OCI-LY1 (cell line): ENCODE data around the gene IL13.
"Not testable (repeated sequence)": the region's sequence is repeated elsewhere in the genome, so short reads cannot be mapped to it uniquely, and the experiment has no call there.

Experiments
- H2AFZ ChIP-seq: fragments of 200-600 bp; sonication (generic), shearing (Covaris generic); 2 replicates; pipeline ENCODE4 v1.6.0; 2014; ENCODE audit warnings: antibody characterized with exemption, mild to moderate bottlenecking, low read length
- H3F3A ChIP-seq: fragments of 200-600 bp; sonication (generic), shearing (Covaris generic); 2 replicates; pipeline ENCODE4 v1.6.0; 2014; ENCODE audit warnings: mild to moderate bottlenecking, antibody characterized with exemption, low read length, moderate library complexity; ENCODE audit not compliant: insufficient read depth
- H3K27ac ChIP-seq: fragments of 200-600 bp; sonication (generic); 2 replicates; pipeline ENCODE4 v1.5.1; 2014; ENCODE audit warnings: low read length, mixed run types, mild to moderate bottlenecking, low read depth; ENCODE audit not compliant: poor library complexity, severe bottlenecking
- H3K27me3 ChIP-seq: fragments of 200-600 bp; sonication (generic); 2 replicates; pipeline ENCODE4 v1.6.0; 2014; ENCODE audit warnings: antibody characterized with exemption, mild to moderate bottlenecking, low read length, moderate library complexity; ENCODE audit not compliant: insufficient read depth
- H3K36me3 ChIP-seq: fragments of 200-600 bp; sonication (generic); 2 replicates; pipeline ENCODE4 v1.6.1; 2014; ENCODE audit warnings: mild to moderate bottlenecking, antibody characterized with exemption, low read length, moderate library complexity, mixed read lengths; ENCODE audit not compliant: insufficient read depth
- H3K4me1 ChIP-seq: fragments of 200-600 bp; sonication (generic); 2 replicates; pipeline ENCODE4 v1.5.1; 2014; ENCODE audit warnings: mild to moderate bottlenecking, low read length, moderate library complexity; ENCODE audit not compliant: insufficient read depth, severe bottlenecking
- H3K4me2 ChIP-seq: fragments of 200-600 bp; sonication (generic), shearing (Covaris generic); 2 replicates; pipeline ENCODE4 v1.6.1; 2014; ENCODE audit warnings: low read length
- H3K4me3 ChIP-seq: fragments of 200-600 bp; sonication (generic); 2 replicates; pipeline ENCODE4 v1.5.1; 2014; ENCODE audit warnings: low read length, low read depth, mild to moderate bottlenecking, mixed read lengths; ENCODE audit not compliant: poor library complexity, severe bottlenecking
- H3K79me2 ChIP-seq: fragments of 200-600 bp; shearing (Covaris generic); 2 replicates; pipeline ENCODE4 v1.6.1; 2016; ENCODE audit warnings: mixed run types, low read length, mixed read lengths; ENCODE audit not compliant: insufficient read depth
- H3K9ac ChIP-seq: fragments of 200-600 bp; sonication (generic), shearing (Covaris generic); 2 replicates; pipeline ENCODE4 v1.6.1; 2014; ENCODE audit warnings: mild to moderate bottlenecking, low read length, mixed read lengths
- H3K9me2 ChIP-seq: fragments of 200-600 bp; sonication (generic), shearing (Covaris generic); 2 replicates; pipeline ENCODE4 v1.6.1; 2014; ENCODE audit warnings: low read depth, mild to moderate bottlenecking, low read length, mixed read lengths
- H3K9me3 ChIP-seq: fragments of 200-600 bp; shearing (Covaris generic); 2 replicates; pipeline ENCODE4 v1.6.1; 2014; ENCODE audit warnings: low read length, mixed read lengths
- H4K20me1 ChIP-seq: fragments of 200-600 bp; sonication (generic), shearing (Covaris generic); 2 replicates; pipeline ENCODE4 v1.6.0; 2016; ENCODE audit warnings: mild to moderate bottlenecking, low read length; ENCODE audit not compliant: insufficient read depth
- CTCF ChIP-seq: fragments of 200-600 bp; sonication (generic), shearing (Covaris generic); IDR thresholded peaks from 2 replicates; pipeline ENCODE4 v1.5.1; 2017; ENCODE audit warnings: mild to moderate bottlenecking, antibody characterized with exemption, low read length, moderate library complexity, mixed read lengths
- EZH2 ChIP-seq: fragments of 200-600 bp; sonication (generic), shearing (Covaris generic); IDR thresholded peaks from 2 replicates; pipeline ENCODE4 v1.8.0; 2017; ENCODE audit warnings: borderline replicate concordance, mixed run types, mild to moderate bottlenecking, antibody characterized with exemption, low read length, moderate library complexity, mixed read lengths

Gene IL13

GRCh38 chr5:132689513-132689912, 31.5 kb downstream of the IL13 start:
- Histone ChIP-seq H3K79me2 (no peaks in the 10 kb centered on the region), H3K27ac (no peak overlapping the region), H3K4me2 (no peak overlapping the region), H3K4me3 (no peak overlapping the region), H3K9ac (no peak overlapping the region), H3K4me1 (peaks cover 21% of the 10 kb centered on the region), H2AFZ (no peak overlapping the region), H3K9me2 (no peaks in the 10 kb centered on the region), H4K20me1 (no peaks in the 10 kb centered on the region), H3K36me3 (no peaks in the 10 kb centered on the region), H3K9me3 (no peaks in the 10 kb centered on the region), H3K27me3 (no peaks in the 10 kb centered on the region), H3F3A (no peaks in the 10 kb centered on the region)
- TF ChIP-seq CTCF (no peak), EZH2 (no peak)

- TF ChIP-seq CTCF = no peak
- no peak for TF ChIP-seq EZH2
- no peaks in the 10 kb centered on the region for H3F3A ChIP-seq
- H2AFZ ChIP-seq = no peak overlapping the region
- peaks cover 19% of the 10 kb centered on the region for H3K4me1 ChIP-seq
- no peaks in the 10 kb centered on the region for H4K20me1 ChIP-seq
- no peak overlapping the region for H3K4me2 ChIP-seq
- no peaks in the 10 kb centered on the region for H3K36me3 ChIP-seq
- no peak overlapping the region for H3K27ac ChIP-seq
- no peak overlapping the region for H3K4me3 ChIP-seq
- H3K27me3 ChIP-seq = no peaks in the 10 kb centered on the region
- no peak overlapping the region for H3K9ac ChIP-seq
- no peaks in the 10 kb centered on the region for H3K9me3 ChIP-seq
- H3K9me2 ChIP-seq = no peaks in the 10 kb centered on the region
- H3K79me2 ChIP-seq = no peaks in the 10 kb centered on the region
Measured at GRCh38 chr5:132690156-132690555, 32.2 kb downstream of the IL13 start.

- H3K79me2 ChIP-seq, H3K27ac ChIP-seq, H3K36me3 ChIP-seq, H3K9ac ChIP-seq, H3K4me3 ChIP-seq, H3K9me3 ChIP-seq, H3K9me2 ChIP-seq, H2AFZ ChIP-seq, H3K27me3 ChIP-seq, H4K20me1 ChIP-seq, H3K4me2 ChIP-seq, H3F3A ChIP-seq: not testable (repeated sequence)
- H3K4me1 ChIP-seq = peaks cover 17% of the 10 kb centered on the region
Measured at GRCh38 chr5:132691755-132692631, 34.0 kb downstream of the IL13 start.

DNA sequence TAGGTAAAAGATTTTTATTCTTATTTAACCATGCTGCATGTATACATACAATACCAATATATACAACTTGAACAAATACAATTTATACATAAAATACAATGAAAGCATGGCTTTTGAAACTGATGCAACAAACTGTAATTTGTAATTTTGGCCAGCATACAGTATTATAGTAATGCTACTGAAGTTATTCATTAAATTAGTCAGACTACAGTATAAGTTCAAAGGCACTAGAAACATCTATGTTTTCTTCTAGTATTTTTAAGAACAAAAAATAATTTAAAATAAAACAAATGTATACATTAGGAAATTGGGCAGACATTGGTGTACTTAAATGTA, 34.6 kb downstream of the IL13 start:
- H4K20me1 ChIP-seq = no peaks in the 10 kb centered on the region
- no peak overlapping the region for H3K4me2 ChIP-seq
- no peak overlapping the region for H2AFZ ChIP-seq
- H3K79me2 ChIP-seq = no peaks in the 10 kb centered on the region
- H3K4me3 ChIP-seq = no peak overlapping the region
- H3K27ac ChIP-seq = no peak overlapping the region
- TF ChIP-seq EZH2 = no peak
- TF ChIP-seq CTCF = no peak
- no peaks in the 10 kb centered on the region for H3K9me3 ChIP-seq
- H3K4me1 ChIP-seq = peaks cover 17% of the 10 kb centered on the region
- no peak overlapping the region for H3K9ac ChIP-seq
- no peaks in the 10 kb centered on the region for H3K9me2 ChIP-seq
- no peaks in the 10 kb centered on the region for H3K27me3 ChIP-seq
- no peaks in the 10 kb centered on the region for H3F3A ChIP-seq
- no peaks in the 10 kb centered on the region; the same call in 1 of the 2 replicates for H3K36me3 ChIP-seq
